WTC11 (cell line): ENCODE measurements around the gene MOB3A. TPM values are rescaled to one million over a fixed set of nuclear protein-coding genes. Genes with fewer than 3 reads are reported as not detected.

Experiments
- ATAC-seq: fragments of 200-7000 bp; cut with Tn5 transposase; 2 replicates; pipeline ENCODE4 v1.10.0; 2021; ENCODE audit warnings: mild to moderate bottlenecking, moderate library complexity
- CTCF ChIA-PET: fragments of 300-600 bp; sonication (Branson Sonifier 250); formaldehyde crosslinking; loops from one replicate; lab custom pipeline; 2021; ENCODE audit warnings: antibody characterized with exemption; lab: Charles Lee
- POLR2A ChIA-PET: fragments of 350-600 bp; sonication (Branson Sonifier 250); formaldehyde crosslinking; loops from one replicate; lab custom pipeline; 2021; ENCODE audit warnings: antibody characterized with exemption; lab: Charles Lee
- DNase-seq: peaks from one replicate; pipeline ENCODE4 v3.0.0; 2021; ENCODE audit warnings: low spot score
- H3K27ac Mint-ChIP-seq: 2 replicates; pipeline ENCODE4 v1.8.0; 2021; ENCODE audit warnings: mixed read lengths
- H3K27me3 Mint-ChIP-seq: 2 replicates; pipeline ENCODE4 v1.8.0; 2021; ENCODE audit warnings: low read depth, mild to moderate bottlenecking, moderate library complexity, mixed read lengths
- H3K36me3 Mint-ChIP-seq: 2 replicates; pipeline ENCODE4 v1.8.0; 2021; ENCODE audit warnings: mixed read lengths
- H3K4me1 Mint-ChIP-seq: 2 replicates; pipeline ENCODE4 v1.8.0; 2022; ENCODE audit warnings: mixed read lengths
- H3K4me3 Mint-ChIP-seq: 2 replicates; pipeline ENCODE4 v1.8.0; 2021; ENCODE audit warnings: mild to moderate bottlenecking, moderate library complexity, mixed read lengths
- H3K9me3 Mint-ChIP-seq: 2 replicates; pipeline ENCODE4 v1.8.0; 2021; ENCODE audit warnings: mixed read lengths
- CBFB ChIP-seq: sonication (generic); formaldehyde crosslinking; IDR thresholded peaks from 2 replicates; pipeline ENCODE4 v1.8.1; 2022; ENCODE audit warnings: mild to moderate bottlenecking, low read depth, missing genetic modification reagents
- CDX4 ChIP-seq: fragments of 250-450 bp; sonication (Bioruptor Pico); IDR thresholded peaks from 2 replicates; pipeline ENCODE4 v1.9.0; 2021; ENCODE audit warnings: moderate library complexity, mild to moderate bottlenecking, inconsistent platforms, borderline replicate concordance
- CREM ChIP-seq: sonication (generic); formaldehyde crosslinking; IDR thresholded peaks from 2 replicates; pipeline ENCODE4 v1.8.1; 2022; ENCODE audit warnings: mild to moderate bottlenecking, missing genetic modification reagents, moderate library complexity
- EMX1 ChIP-seq: fragments of 250-450 bp; sonication (Bioruptor Pico); IDR thresholded peaks from 2 replicates; pipeline ENCODE4 v1.8.0; 2021; ENCODE audit warnings: mild to moderate bottlenecking
- ESRRA ChIP-seq: sonication (generic); formaldehyde crosslinking; IDR thresholded peaks from 2 replicates; pipeline ENCODE4 v1.8.1; 2022; ENCODE audit warnings: mild to moderate bottlenecking, missing genetic modification reagents, borderline replicate concordance
- ETV6 ChIP-seq: sonication (generic); formaldehyde crosslinking; IDR thresholded peaks from 2 replicates; pipeline ENCODE4 v1.8.1; 2022; ENCODE audit warnings: mild to moderate bottlenecking, missing genetic modification reagents
- IRF2 ChIP-seq: sonication (generic); formaldehyde crosslinking; IDR thresholded peaks from 2 replicates; pipeline ENCODE4 v1.8.0; 2022; ENCODE audit warnings: low read depth, missing genetic modification reagents, borderline replicate concordance
- MLX ChIP-seq: sonication (generic); formaldehyde crosslinking; IDR thresholded peaks from 2 replicates; pipeline ENCODE4 v1.8.1; 2023; ENCODE audit warnings: mild to moderate bottlenecking, missing genetic modification reagents, moderate library complexity
- MYBL2 ChIP-seq: sonication (generic); formaldehyde crosslinking; IDR thresholded peaks from 2 replicates; pipeline ENCODE4 v1.8.1; 2023; ENCODE audit warnings: mild to moderate bottlenecking, moderate library complexity, missing genetic modification reagents
- OVOL2 ChIP-seq: fragments of 250-450 bp; sonication (Bioruptor Pico); IDR thresholded peaks from 2 replicates; pipeline ENCODE4 v1.9.0; 2021; ENCODE audit warnings: mild to moderate bottlenecking, borderline replicate concordance
- RELA ChIP-seq: sonication (generic); formaldehyde crosslinking; IDR thresholded peaks from 2 replicates; pipeline ENCODE4 v1.8.1; 2022; ENCODE audit warnings: missing genetic modification reagents, mild to moderate bottlenecking, borderline replicate concordance
- RORB ChIP-seq: fragments of 250-450 bp; sonication (Bioruptor Pico); IDR thresholded peaks from 2 replicates; pipeline ENCODE4 v1.9.0; 2021; ENCODE audit warnings: mild to moderate bottlenecking
- TCF7 ChIP-seq: sonication (generic); formaldehyde crosslinking; IDR thresholded peaks from 2 replicates; pipeline ENCODE4 v1.8.0; 2022; ENCODE audit warnings: mild to moderate bottlenecking, low read depth, missing genetic modification reagents, moderate library complexity
- TP53 ChIP-seq: sonication (generic); formaldehyde crosslinking; IDR thresholded peaks from 2 replicates; pipeline ENCODE4 v1.8.1; 2023; ENCODE audit warnings: mild to moderate bottlenecking, missing genetic modification reagents
- USF1 ChIP-seq: sonication (generic); formaldehyde crosslinking; IDR thresholded peaks from 2 replicates; pipeline ENCODE4 v1.8.0; 2022; ENCODE audit warnings: mild to moderate bottlenecking, missing genetic modification reagents
- ZNF425 ChIP-seq: fragments of 250-450 bp; sonication (Bioruptor Pico); conservative IDR thresholded peaks from 2 replicates; pipeline ENCODE4 v1.9.0; 2021; ENCODE audit warnings: mild to moderate bottlenecking
- ZNF671 ChIP-seq: fragments of 250-450 bp; sonication (Bioruptor Pico); IDR thresholded peaks from 2 replicates; pipeline ENCODE4 v1.8.0; 2021; ENCODE audit warnings: mild to moderate bottlenecking
- total RNA-seq: library from RNA; stranded (reverse); gene quantifications from 3 replicates; pipeline ENCODE4 v1.2.3, GENCODE V29; 2021
- TF ChIP-seq, protein P1 (sequence below): sonication (generic); formaldehyde crosslinking; IDR thresholded peaks from 2 replicates; pipeline ENCODE4 v1.8.0; 2022; ENCODE audit warnings: mild to moderate bottlenecking, missing genetic modification reagents
- TF ChIP-seq, protein P2 (sequence below): sonication (generic); formaldehyde crosslinking; conservative IDR thresholded peaks from 2 replicates; pipeline ENCODE4 v1.8.1; 2023; ENCODE audit warnings: mild to moderate bottlenecking, low read depth, missing genetic modification reagents, moderate library complexity
- TF ChIP-seq, protein P3 (sequence below): sonication (generic); formaldehyde crosslinking; IDR thresholded peaks from 2 replicates; pipeline ENCODE4 v1.8.1; 2023; ENCODE audit warnings: mild to moderate bottlenecking, missing genetic modification reagents

MOB3A gene
- total RNA-seq, 1 experiment from 2014 or later: 8.1 TPM

DNA sequence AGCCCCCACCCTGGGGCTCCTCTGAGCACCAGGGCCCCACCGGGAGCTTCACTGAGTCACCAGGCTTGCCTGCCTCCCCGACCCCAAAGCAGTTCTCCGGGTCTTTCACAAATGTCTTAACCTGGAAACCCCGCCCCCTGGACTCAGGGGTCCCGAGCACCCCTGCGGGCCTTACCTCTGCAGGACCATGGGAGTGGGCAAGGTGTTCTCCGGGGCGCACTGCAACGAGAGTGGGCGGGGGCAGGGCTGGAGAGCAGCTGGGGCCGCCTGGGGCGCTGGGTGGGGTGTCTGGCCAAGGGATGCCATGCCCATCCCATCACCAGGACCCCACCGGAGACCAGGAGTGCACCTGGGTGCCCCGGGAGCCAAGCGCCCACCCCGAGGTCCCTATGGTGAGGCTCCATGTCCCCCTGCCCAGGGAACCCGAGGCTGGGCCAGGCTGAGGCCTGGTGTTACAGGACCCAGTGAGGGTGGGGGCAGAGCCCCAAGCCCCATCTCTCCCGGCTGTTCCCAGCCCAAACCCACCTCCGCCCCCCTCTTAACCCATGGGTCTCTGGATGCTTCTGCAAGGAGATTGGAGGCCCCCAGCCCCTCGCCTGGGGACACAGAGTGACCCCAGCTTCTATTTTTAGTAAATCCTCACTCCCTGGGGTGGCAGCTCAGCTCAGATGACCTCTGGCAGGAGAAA, 56.0 kb downstream of the MOB3A start (continued):
- no peak for TF ChIP-seq CDX4
- no peak for TF ChIP-seq RORB
- no peak for TF ChIP-seq ZNF425
- no peak for TF ChIP-seq RELA (CRISPR knock-in tag)
- TF ChIP-seq ZNF671: no peak
- TF ChIP-seq USF1 (CRISPR knock-in tag): no peak
- no peak for TF ChIP-seq TCF7
- no peak for TF ChIP-seq CREM (CRISPR knock-in tag)
- TF ChIP-seq ESRRA (CRISPR knock-in tag): no peak
- no peak for TF ChIP-seq TP53 (CRISPR knock-in tag)
- no peak for TF ChIP-seq OVOL2 (CRISPR knock-in tag)
- TF ChIP-seq MLX (CRISPR knock-in tag): no peak
- TF ChIP-seq MYBL2 (CRISPR knock-in tag): no peak
- TF ChIP-seq ETV6: no peak

DNA sequence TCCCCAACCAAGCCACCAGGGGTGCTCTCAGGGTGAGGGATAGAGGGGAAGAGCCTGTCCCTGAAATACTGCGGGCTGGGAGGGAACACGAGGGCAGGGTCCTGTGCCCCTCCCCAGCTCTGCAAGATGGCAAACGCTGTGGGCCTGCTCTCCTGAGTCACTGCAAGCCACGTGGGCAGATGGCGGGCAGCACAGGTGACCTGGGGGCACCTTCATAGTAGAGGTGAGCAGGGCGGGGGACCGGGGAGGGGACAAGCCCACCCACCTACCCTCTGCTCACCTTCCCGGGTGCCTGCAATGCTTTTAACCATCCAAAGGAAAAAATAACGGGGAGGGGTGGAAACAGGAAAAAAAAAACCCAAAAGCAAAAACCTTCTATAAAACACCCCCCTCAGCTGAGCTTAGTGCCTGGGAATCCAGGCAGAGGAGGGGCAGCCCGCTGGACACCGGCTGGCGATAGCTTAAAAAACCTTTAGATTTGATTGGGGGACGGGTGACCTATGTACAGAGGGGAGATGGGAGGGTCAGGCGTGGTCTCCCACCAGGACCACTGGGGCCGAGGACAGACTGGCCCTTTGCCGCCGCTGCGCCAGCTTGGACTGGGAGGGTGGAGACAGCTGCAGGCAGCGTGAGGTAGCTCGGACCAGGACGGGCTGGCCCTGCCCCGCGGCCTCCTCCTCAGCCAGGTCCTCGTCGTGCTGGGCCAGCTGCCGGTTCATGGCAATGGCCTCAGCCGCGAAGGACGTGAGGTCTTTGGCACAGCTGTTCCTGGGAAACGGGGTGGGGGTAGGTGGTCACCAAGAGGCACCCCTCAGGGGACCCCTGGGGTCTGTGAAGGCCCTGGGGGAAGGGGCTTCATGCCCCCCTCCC, 56.8 kb downstream of the MOB3A start:
- ChIA-PET CTCF (interaction anchor here (0.5 to 1.2 kb wide), 3 partner anchors 11 to 101 kb away, joined by 3 to 7 read pairs (median 4); no protein-coding TSS in a partner anchor), POLR2A (interaction anchor here (0.8 kb wide), 1 partner anchor 10 kb away, joined by 3 read pairs; no protein-coding TSS in a partner anchor)
- TF ChIP-seq EMX1 (CRISPR knock-in tag) (no peak), ESRRA (CRISPR knock-in tag) (no peak)
- H3K27ac Mint-ChIP-seq: no peak overlapping the region
- H3K27me3 Mint-ChIP-seq: peaks cover 2% of the 10 kb centered on the region; the same call in 1 of the 2 replicates
- peaks cover 10% of the 10 kb centered on the region; the same call in 1 of the 2 replicates for H3K36me3 Mint-ChIP-seq
- no peak overlapping the region for H3K4me3 Mint-ChIP-seq
- ATAC-seq (no peak), DNase-seq (no peak)
- H3K9me3 Mint-ChIP-seq: 0 out of 2 replicates have a peak, but pooled peaks cover 4% of the 10 kb centered on the region
- peaks cover 13% of the 10 kb centered on the region for H3K4me1 Mint-ChIP-seq

- ATAC-seq: no peak
- no peak for DNase-seq
- ChIA-PET POLR2A (interaction anchor here (0.6 to 1.0 kb wide), 3 partner anchors 11 to 400 kb away, joined by 3 read pairs; no protein-coding TSS in a partner anchor), CTCF (interaction anchor here (0.5 to 1.2 kb wide), 4 partner anchors 12 to 109 kb away, joined by 3 to 7 read pairs (median 4); no protein-coding TSS in a partner anchor)
- Mint-ChIP-seq H3K4me3 (no peak overlapping the region), H3K4me1 (peaks cover 12% of the 10 kb centered on the region), H3K36me3 (peaks cover 9% of the 10 kb centered on the region; the same call in 1 of the 2 replicates), H3K27me3 (peaks cover 2% of the 10 kb centered on the region; the same call in 1 of the 2 replicates), H3K9me3 (0 out of 2 replicates have a peak, but pooled peaks cover 4% of the 10 kb centered on the region), H3K27ac (no peak overlapping the region)
- TF ChIP-seq, protein P1, sequence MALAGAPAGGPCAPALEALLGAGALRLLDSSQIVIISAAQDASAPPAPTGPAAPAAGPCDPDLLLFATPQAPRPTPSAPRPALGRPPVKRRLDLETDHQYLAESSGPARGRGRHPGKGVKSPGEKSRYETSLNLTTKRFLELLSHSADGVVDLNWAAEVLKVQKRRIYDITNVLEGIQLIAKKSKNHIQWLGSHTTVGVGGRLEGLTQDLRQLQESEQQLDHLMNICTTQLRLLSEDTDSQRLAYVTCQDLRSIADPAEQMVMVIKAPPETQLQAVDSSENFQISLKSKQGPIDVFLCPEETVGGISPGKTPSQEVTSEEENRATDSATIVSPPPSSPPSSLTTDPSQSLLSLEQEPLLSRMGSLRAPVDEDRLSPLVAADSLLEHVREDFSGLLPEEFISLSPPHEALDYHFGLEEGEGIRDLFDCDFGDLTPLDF: no peak
- TF ChIP-seq IRF2 (CRISPR knock-in tag) (no peak), RORB (no peak), MYBL2 (CRISPR knock-in tag) (no peak), CBFB (CRISPR knock-in tag) (no peak)
- TF ChIP-seq, protein P2, sequence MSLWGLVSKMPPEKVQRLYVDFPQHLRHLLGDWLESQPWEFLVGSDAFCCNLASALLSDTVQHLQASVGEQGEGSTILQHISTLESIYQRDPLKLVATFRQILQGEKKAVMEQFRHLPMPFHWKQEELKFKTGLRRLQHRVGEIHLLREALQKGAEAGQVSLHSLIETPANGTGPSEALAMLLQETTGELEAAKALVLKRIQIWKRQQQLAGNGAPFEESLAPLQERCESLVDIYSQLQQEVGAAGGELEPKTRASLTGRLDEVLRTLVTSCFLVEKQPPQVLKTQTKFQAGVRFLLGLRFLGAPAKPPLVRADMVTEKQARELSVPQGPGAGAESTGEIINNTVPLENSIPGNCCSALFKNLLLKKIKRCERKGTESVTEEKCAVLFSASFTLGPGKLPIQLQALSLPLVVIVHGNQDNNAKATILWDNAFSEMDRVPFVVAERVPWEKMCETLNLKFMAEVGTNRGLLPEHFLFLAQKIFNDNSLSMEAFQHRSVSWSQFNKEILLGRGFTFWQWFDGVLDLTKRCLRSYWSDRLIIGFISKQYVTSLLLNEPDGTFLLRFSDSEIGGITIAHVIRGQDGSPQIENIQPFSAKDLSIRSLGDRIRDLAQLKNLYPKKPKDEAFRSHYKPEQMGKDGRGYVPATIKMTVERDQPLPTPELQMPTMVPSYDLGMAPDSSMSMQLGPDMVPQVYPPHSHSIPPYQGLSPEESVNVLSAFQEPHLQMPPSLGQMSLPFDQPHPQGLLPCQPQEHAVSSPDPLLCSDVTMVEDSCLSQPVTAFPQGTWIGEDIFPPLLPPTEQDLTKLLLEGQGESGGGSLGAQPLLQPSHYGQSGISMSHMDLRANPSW (CRISPR knock-in tag): no peak
- TF ChIP-seq, protein P3, sequence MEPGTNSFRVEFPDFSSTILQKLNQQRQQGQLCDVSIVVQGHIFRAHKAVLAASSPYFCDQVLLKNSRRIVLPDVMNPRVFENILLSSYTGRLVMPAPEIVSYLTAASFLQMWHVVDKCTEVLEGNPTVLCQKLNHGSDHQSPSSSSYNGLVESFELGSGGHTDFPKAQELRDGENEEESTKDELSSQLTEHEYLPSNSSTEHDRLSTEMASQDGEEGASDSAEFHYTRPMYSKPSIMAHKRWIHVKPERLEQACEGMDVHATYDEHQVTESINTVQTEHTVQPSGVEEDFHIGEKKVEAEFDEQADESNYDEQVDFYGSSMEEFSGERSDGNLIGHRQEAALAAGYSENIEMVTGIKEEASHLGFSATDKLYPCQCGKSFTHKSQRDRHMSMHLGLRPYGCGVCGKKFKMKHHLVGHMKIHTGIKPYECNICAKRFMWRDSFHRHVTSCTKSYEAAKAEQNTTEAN (CRISPR knock-in tag): no peak
Observed at GRCh38 chr19:2038284-2039088, 57.6 kb downstream of the MOB3A start.
